GM23338 (cell line): ENCODE data around the gene CUX1. TPM values are rescaled to one million over a fixed set of nuclear protein-coding genes. Genes with fewer than 3 reads are reported as not detected.

Experiments used
- ATAC-seq: fragments of 200-7000 bp; cut with Tn5 transposase; 3 replicates; pipeline ENCODE4 v1.9.1; 2020
- DNase-seq: peaks from one replicate; pipeline ENCODE4 v3.0.0-alpha.2; 2015; ENCODE audit warnings: low spot score
- H2AFZ ChIP-seq: fragments of 200-600 bp; sonication (generic); 2 replicates; pipeline ENCODE4 v1.8.0; 2016; ENCODE audit warnings: antibody characterized with exemption, mild to moderate bottlenecking, moderate library complexity
- H3F3A ChIP-seq: fragments of 200-600 bp; sonication (generic); replicated peaks from 2 replicates; pipeline ENCODE4 v1.8.0; 2017; ENCODE audit warnings: antibody characterized with exemption, mixed run types, low read depth
- H3K27ac ChIP-seq: fragments of 200-600 bp; sonication (generic); 2 replicates; pipeline ENCODE4 v1.6.1; 2016; ENCODE audit warnings: low read depth
- H3K27me3 ChIP-seq: fragments of 200-600 bp; sonication (generic); 2 replicates; pipeline ENCODE4 v1.8.0; 2016; ENCODE audit warnings: mild to moderate bottlenecking, mixed run types, moderate library complexity; ENCODE audit not compliant: insufficient read depth
- H3K36me3 ChIP-seq: fragments of 200-600 bp; sonication (generic); 2 replicates; pipeline ENCODE4 v1.8.0; 2016; ENCODE audit warnings: mild to moderate bottlenecking; ENCODE audit not compliant: insufficient read depth
- H3K4me1 ChIP-seq: fragments of 200-600 bp; sonication (generic); 2 replicates; pipeline ENCODE4 v1.8.0; 2016; ENCODE audit warnings: mild to moderate bottlenecking, moderate library complexity; ENCODE audit not compliant: insufficient read depth
- H3K4me2 ChIP-seq: fragments of 200-600 bp; sonication (generic); 2 replicates; pipeline ENCODE4 v1.7.1; 2017; ENCODE audit warnings: mixed run types
- H3K4me3 ChIP-seq: fragments of 200-600 bp; sonication (generic); 2 replicates; pipeline ENCODE4 v1.6.1; 2016; ENCODE audit warnings: mixed run types
- H3K79me2 ChIP-seq: fragments of 200-600 bp; sonication (generic); replicated peaks from 2 replicates; pipeline ENCODE4 v1.8.0; 2017; ENCODE audit warnings: mild to moderate bottlenecking; ENCODE audit not compliant: insufficient read depth
- H3K9me2 ChIP-seq: fragments of 200-600 bp; sonication (generic); 2 replicates; pipeline ENCODE4 v1.8.0; 2017; ENCODE audit not compliant: insufficient read depth
- H4K20me1 ChIP-seq: fragments of 200-600 bp; sonication (generic); replicated peaks from 2 replicates; pipeline ENCODE4 v1.8.0; 2017; ENCODE audit warnings: mild to moderate bottlenecking; ENCODE audit not compliant: insufficient read depth
- H3K27ac Mint-ChIP-seq: 2 replicates; pipeline ENCODE4 v1.8.0; 2020; ENCODE audit warnings: inconsistent platforms, mild to moderate bottlenecking, moderate library complexity, mixed read lengths
- H3K27me3 Mint-ChIP-seq: 3 replicates; pipeline ENCODE4 v1.8.0; 2022; ENCODE audit warnings: low read depth, mild to moderate bottlenecking, moderate library complexity, mixed read lengths, inconsistent platforms; ENCODE audit not compliant: insufficient read depth, poor library complexity
- H3K36me3 Mint-ChIP-seq: 3 replicates; pipeline ENCODE4 v1.8.0; 2021; ENCODE audit warnings: low read depth, mild to moderate bottlenecking, inconsistent platforms, moderate library complexity, mixed read lengths
- H3K4me1 Mint-ChIP-seq: 3 replicates; pipeline ENCODE4 v1.8.0; 2020; ENCODE audit warnings: mild to moderate bottlenecking, inconsistent platforms, mixed read lengths
- H3K4me3 Mint-ChIP-seq: 3 replicates; pipeline ENCODE4 v1.8.0; 2021; ENCODE audit warnings: moderate library complexity, mild to moderate bottlenecking, inconsistent platforms, mixed read lengths
- H3K9me3 Mint-ChIP-seq: 3 replicates; pipeline ENCODE4 v1.8.0; 2020; ENCODE audit warnings: moderate library complexity, mild to moderate bottlenecking, inconsistent platforms, mixed read lengths
- CREB1 ChIP-seq: fragments of 250-450 bp; sonication (Bioruptor Pico); IDR thresholded peaks from 2 replicates; pipeline ENCODE4 v1.5.0; 2020; ENCODE audit warnings: low read depth, mild to moderate bottlenecking, moderate library complexity
- CTCF ChIP-seq, 2 experiments: fragments of 200-600 bp in 1 of 2; sonication (generic) in 1 of 2; conservative IDR thresholded peaks; 2 replicates each; pipeline versions ENCODE4 v1.5.1 to v1.6.1; 2016 to 2017; ENCODE audit warnings: antibody characterized with exemption in 2 of 2, low read depth in 2 of 2, mild to moderate bottlenecking in 2 of 2, moderate library complexity in 1 of 2
- ETS1 ChIP-seq: IDR thresholded peaks from 2 replicates; pipeline ENCODE4 v1.6.1; 2016; ENCODE audit warnings: antibody characterized with exemption
- EZH2 ChIP-seq: fragments of 200-600 bp; sonication (generic); IDR thresholded peaks from one replicate; pipeline ENCODE4 v1.8.0; 2017; ENCODE audit warnings: antibody characterized with exemption, mild to moderate bottlenecking, low read depth; ENCODE audit not compliant: unreplicated experiment
- EZH2phosphoT487 ChIP-seq: fragments of 200-600 bp; sonication (generic); IDR thresholded peaks from one replicate; pipeline ENCODE4 v1.8.1; 2018; ENCODE audit warnings: antibody characterized with exemption; ENCODE audit not compliant: unreplicated experiment
- JUNB ChIP-seq: IDR thresholded peaks from one replicate; pipeline ENCODE4 v1.6.1; 2016; ENCODE audit warnings: antibody characterized with exemption; ENCODE audit not compliant: unreplicated experiment
- NANOG ChIP-seq: IDR thresholded peaks from 2 replicates; pipeline ENCODE4 v1.6.1; 2016; ENCODE audit warnings: antibody characterized with exemption, borderline replicate concordance
- POLR2AphosphoS5 ChIP-seq: IDR thresholded peaks from 2 replicates; pipeline ENCODE4 v1.6.1; 2016; ENCODE audit warnings: antibody characterized with exemption, low read depth
- REST ChIP-seq: IDR thresholded peaks from one replicate; pipeline ENCODE4 v1.6.1; 2018; ENCODE audit warnings: antibody characterized with exemption; ENCODE audit not compliant: unreplicated experiment
- STAT1 ChIP-seq: IDR thresholded peaks from one replicate; pipeline ENCODE4 v1.6.1; 2016; ENCODE audit warnings: antibody characterized with exemption; ENCODE audit not compliant: unreplicated experiment
- ZNF114 ChIP-seq: fragments of 250-450 bp; sonication (Bioruptor Pico); IDR thresholded peaks from 2 replicates; pipeline ENCODE4 v1.5.0; 2020; ENCODE audit warnings: mild to moderate bottlenecking, moderate library complexity
- ZNF331 ChIP-seq: fragments of 250-450 bp; sonication (Bioruptor Pico); IDR thresholded peaks from 2 replicates; pipeline ENCODE4 v1.5.0; 2020; ENCODE audit warnings: low read depth, mild to moderate bottlenecking, moderate library complexity
- ZNF462 ChIP-seq: fragments of 250-450 bp; sonication (Bioruptor Pico); IDR thresholded peaks from 2 replicates; pipeline ENCODE4 v1.5.0; 2020; ENCODE audit warnings: mild to moderate bottlenecking, moderate library complexity
- polyA plus RNA-seq: library from polyadenylated mRNA; unstranded; fragments of >200 nt; fragmentation: Nextera tagmentation; extraction: Ambion mirVana; gene quantifications from 2 replicates; pipeline ENCODE4 v1.2.1, GENCODE V29; 2016
- total RNA-seq: library from RNA; depleted of rRNA; stranded (reverse); fragments of >200 nt; shearing (Covaris generic); gene quantifications from 2 replicates; pipeline ENCODE4 v1.2.3, GENCODE V29; 2014

The CUX1 gene
- total and polyA plus RNA-seq, 2 experiments from 2014 or later = 49.9 to 64.0 TPM

- Histone ChIP-seq H3K9me2 (no peaks in the 10 kb centered on the region), H2AFZ (no peak overlapping the region), H3K4me3 (no peak overlapping the region), H3K4me2 (no peak overlapping the region), H3K36me3 (no peaks in the 10 kb centered on the region; the same call in 1 of the 2 replicates), H3K79me2 (no peaks in the 10 kb centered on the region), H3K27me3 (no peaks in the 10 kb centered on the region), H3K27ac (no peak overlapping the region), H4K20me1 (no peaks in the 10 kb centered on the region; the same call in 1 of the 2 replicates), H3F3A (no peaks in the 10 kb centered on the region), H3K4me1 (no peaks in the 10 kb centered on the region)
- no peak overlapping the region for H3K4me3 Mint-ChIP-seq
- H3K36me3 Mint-ChIP-seq = peaks cover 11% of the 10 kb centered on the region; the same call in 2 of the 3 replicates
- TF ChIP-seq EZH2phosphoT487 = no peak
- TF ChIP-seq POLR2AphosphoS5 = no peak
- no peak for TF ChIP-seq JUNB
- TF ChIP-seq REST = no peak
- no peak for TF ChIP-seq ZNF331 (CRISPR knock-in tag)
- TF ChIP-seq CREB1 = no peak
- TF ChIP-seq EZH2 = no peak
- TF ChIP-seq ZNF462 (CRISPR knock-in tag) = no peak
- no peak for TF ChIP-seq ZNF114 (CRISPR knock-in tag)
- no peak for TF ChIP-seq ETS1
- TF ChIP-seq STAT1 = no peak
- no peak for TF ChIP-seq CTCF (conservative IDR thresholded peaks at IDR 0.05; ENCODE audit: low read depth in 2 of 2)
- no peak for TF ChIP-seq NANOG
- H3K27ac Mint-ChIP-seq = no peak overlapping the region
- H3K4me1 Mint-ChIP-seq = peaks cover 17% of the 10 kb centered on the region
- no peaks in the 10 kb centered on the region for H3K9me3 Mint-ChIP-seq
- DNase-seq (no peak), ATAC-seq (no peak)
- H3K27me3 Mint-ChIP-seq = peaks cover 1% of the 10 kb centered on the region
These were observed 347.7 kb downstream of the CUX1 start for GRCh38 chr7:102165136-102165535.
